Mucosa of stomach (tissue), 1 donor: ENCODE results near the gene GAPDH.
"Not testable (repeated sequence)": the region's sequence is repeated elsewhere in the genome, so short reads cannot be mapped to it uniquely, and the experiment has no call there.

Experiments used
- H3K27me3 ChIP-seq: one replicate; pipeline ENCODE4 v1.7.0; 2013; ENCODE audit warnings: mild to moderate bottlenecking, low read length; ENCODE audit not compliant: control insufficient read depth, insufficient read depth
- H3K36me3 ChIP-seq: one replicate; pipeline ENCODE4 v1.7.0; 2013; ENCODE audit warnings: low read length; ENCODE audit not compliant: control insufficient read depth, insufficient read depth
- H3K4me1 ChIP-seq: one replicate; pipeline ENCODE4 v1.7.0; 2013; ENCODE audit warnings: mild to moderate bottlenecking, low read length; ENCODE audit not compliant: control insufficient read depth, insufficient read depth
- H3K4me3 ChIP-seq: one replicate; pipeline ENCODE4 v1.7.0; 2013; ENCODE audit warnings: low read length
- H3K9ac ChIP-seq: one replicate; pipeline ENCODE4 v1.7.0; 2013; ENCODE audit warnings: mild to moderate bottlenecking, low read length, moderate library complexity
- H3K9me3 ChIP-seq: one replicate; pipeline ENCODE4 v1.7.0; 2013; ENCODE audit warnings: mild to moderate bottlenecking, low read length, moderate library complexity; ENCODE audit not compliant: control insufficient read depth
- donor health status: Pancreatic carcinoma.

The GAPDH gene

DNA sequence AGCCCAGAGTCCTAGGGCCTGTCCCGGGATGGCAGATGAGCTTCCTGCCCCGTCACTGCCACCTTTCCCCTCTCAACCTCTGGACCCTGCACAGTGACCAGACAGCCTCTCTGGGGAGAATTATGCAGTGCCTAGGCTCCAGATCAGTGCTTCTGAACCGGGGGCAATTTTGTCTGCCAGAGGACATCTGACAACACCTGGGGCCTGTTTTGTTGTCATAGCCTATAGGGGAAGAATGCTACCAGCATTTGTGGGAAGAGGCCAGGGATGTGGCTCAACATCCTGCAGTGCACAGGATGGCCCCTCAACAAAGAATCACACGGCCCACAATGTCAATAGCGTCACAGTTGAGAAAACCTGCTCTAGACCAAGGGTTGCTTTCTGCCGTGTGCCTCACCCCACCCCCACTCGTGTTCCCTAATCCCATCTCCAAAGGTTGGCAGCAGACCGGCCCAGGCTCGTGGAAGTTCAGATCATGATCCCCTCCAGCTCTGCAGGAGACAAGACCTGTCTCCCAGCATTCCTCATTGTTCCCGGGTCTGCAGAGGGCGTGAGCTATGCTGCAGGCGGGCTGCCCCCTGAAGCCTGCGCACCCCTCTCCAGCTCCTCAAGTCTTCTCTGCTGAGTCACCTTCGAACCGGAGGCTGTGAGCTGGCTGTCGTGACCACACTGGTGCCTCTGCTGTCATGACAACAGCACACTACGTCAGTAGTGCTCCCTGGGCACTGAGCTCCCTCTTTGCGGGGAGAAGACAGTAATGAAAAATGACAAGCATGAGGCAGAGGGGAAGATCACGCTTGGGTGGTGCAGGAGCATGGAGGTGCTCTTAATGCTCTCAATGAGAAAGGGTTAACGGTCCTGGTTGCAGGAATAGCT lies 2.0 kb upstream of the GAPDH start:
- Histone ChIP-seq H3K4me3 (peak overlapping the region; percentile 95), H3K4me1 (peaks cover 35% of the 10 kb centered on the region), H3K27me3 (no peaks in the 10 kb centered on the region), H3K9me3 (no peaks in the 10 kb centered on the region), H3K9ac (peak overlapping the region; percentile 92), H3K36me3 (peaks cover 24% of the 10 kb centered on the region)

DNA sequence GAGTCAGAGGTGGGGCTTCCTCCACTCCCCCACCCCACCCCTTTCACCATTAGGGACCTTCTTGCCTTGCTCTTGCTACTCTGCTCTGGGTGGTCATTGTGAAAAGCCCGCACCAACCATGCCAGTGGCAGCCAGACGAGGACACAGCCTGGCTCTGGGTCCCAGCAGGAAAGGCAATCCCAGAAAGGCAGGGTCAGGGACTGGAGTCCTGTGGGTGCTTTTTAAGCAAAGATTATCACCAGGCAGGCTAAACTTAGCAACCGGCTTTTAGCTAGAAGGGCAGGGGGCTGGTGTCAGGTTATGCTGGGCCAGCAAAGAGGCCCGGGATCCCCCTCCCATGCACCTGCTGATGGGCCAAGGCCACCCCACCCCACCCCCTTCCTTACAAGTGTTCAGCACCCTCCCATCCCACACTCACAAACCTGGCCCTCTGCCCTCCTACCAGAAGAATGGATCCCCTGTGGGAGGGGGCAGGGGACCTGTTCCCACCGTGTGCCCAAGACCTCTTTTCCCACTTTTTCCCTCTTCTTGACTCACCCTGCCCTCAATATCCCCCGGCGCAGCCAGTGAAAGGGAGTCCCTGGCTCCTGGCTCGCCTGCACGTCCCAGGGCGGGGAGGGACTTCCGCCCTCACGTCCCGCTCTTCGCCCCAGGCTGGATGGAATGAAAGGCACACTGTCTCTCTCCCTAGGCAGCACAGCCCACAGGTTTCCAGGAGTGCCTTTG lies 1.2 kb upstream of the GAPDH start:
- peaks cover 43% of the 10 kb centered on the region for H3K4me1 ChIP-seq
- no peaks in the 10 kb centered on the region for H3K27me3 ChIP-seq
- H3K36me3 ChIP-seq, result peaks cover 27% of the 10 kb centered on the region
- H3K9ac ChIP-seq, result peak overlapping the region; percentile 92
- peak overlapping the region; percentile 95 for H3K4me3 ChIP-seq
- no peaks in the 10 kb centered on the region for H3K9me3 ChIP-seq

DNA sequence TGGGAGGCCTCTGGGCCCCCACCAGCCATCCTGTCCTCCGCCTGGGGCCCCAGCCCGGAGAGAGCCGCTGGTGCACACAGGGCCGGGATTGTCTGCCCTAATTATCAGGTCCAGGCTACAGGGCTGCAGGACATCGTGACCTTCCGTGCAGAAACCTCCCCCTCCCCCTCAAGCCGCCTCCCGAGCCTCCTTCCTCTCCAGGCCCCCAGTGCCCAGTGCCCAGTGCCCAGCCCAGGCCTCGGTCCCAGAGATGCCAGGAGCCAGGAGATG lies 729 bp upstream of the GAPDH start:
- no peaks in the 10 kb centered on the region for H3K27me3 ChIP-seq
- peaks cover 45% of the 10 kb centered on the region for H3K4me1 ChIP-seq
- no peaks in the 10 kb centered on the region for H3K9me3 ChIP-seq
- H3K36me3 ChIP-seq, result peaks cover 27% of the 10 kb centered on the region
- peak overlapping the region; percentile 92 for H3K9ac ChIP-seq
- H3K4me3 ChIP-seq, result peak overlapping the region; percentile 95

DNA sequence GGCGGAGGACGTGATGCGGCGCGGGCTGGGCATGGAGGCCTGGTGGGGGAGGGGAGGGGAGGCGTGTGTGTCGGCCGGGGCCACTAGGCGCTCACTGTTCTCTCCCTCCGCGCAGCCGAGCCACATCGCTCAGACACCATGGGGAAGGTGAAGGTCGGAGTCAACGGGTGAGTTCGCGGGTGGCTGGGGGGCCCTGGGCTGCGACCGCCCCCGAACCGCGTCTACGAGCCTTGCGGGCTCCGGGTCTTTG lies 303 bp downstream of the GAPDH start:
- Histone ChIP-seq H3K4me1 (peaks cover 45% of the 10 kb centered on the region), H3K27me3 (no peaks in the 10 kb centered on the region), H3K4me3 (peak overlapping the region; percentile 95), H3K9ac (peak overlapping the region; percentile 92), H3K36me3 (peaks cover 24% of the 10 kb centered on the region), H3K9me3 (no peaks in the 10 kb centered on the region)

DNA sequence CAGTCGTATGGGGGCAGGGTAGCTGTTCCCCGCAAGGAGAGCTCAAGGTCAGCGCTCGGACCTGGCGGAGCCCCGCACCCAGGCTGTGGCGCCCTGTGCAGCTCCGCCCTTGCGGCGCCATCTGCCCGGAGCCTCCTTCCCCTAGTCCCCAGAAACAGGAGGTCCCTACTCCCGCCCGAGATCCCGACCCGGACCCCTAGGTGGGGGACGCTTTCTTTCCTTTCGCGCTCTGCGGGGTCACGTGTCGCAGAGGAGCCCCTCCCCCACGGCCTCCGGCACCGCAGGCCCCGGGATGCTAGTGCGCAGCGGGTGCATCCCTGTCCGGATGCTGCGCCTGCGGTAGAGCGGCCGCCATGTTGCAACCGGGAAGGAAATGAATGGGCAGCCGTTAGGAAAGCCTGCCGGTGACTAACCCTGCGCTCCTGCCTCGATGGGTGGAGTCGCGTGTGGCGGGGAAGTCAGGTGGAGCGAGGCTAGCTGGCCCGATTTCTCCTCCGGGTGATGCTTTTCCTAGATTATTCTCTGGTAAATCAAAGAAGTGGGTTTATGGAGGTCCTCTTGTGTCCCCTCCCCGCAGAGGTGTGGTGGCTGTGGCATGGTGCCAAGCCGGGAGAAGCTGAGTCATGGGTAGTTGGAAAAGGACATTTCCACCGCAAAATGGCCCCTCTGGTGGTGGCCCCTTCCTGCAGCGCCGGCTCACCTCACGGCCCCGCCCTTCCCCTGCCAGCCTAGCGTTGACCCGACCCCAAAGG lies 804 bp downstream of the GAPDH start:
- H3K9me3 ChIP-seq, result no peaks in the 10 kb centered on the region
- H3K36me3 ChIP-seq, result peaks cover 22% of the 10 kb centered on the region
- H3K27me3 ChIP-seq, result no peaks in the 10 kb centered on the region
- H3K4me1 ChIP-seq, result peaks cover 49% of the 10 kb centered on the region
- H3K4me3 ChIP-seq, result peak overlapping the region; percentile 95
- peak overlapping the region; percentile 92 for H3K9ac ChIP-seq

DNA sequence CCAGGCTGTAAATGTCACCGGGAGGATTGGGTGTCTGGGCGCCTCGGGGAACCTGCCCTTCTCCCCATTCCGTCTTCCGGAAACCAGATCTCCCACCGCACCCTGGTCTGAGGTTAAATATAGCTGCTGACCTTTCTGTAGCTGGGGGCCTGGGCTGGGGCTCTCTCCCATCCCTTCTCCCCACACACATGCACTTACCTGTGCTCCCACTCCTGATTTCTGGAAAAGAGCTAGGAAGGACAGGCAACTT lies 1.3 kb downstream of the GAPDH start:
- Histone ChIP-seq H3K4me1 (peaks cover 54% of the 10 kb centered on the region), H3K4me3 (peak overlapping the region; percentile 95), H3K36me3 (peaks cover 22% of the 10 kb centered on the region), H3K9me3 (no peaks in the 10 kb centered on the region), H3K9ac (peak overlapping the region; percentile 92), H3K27me3 (no peaks in the 10 kb centered on the region)

DNA sequence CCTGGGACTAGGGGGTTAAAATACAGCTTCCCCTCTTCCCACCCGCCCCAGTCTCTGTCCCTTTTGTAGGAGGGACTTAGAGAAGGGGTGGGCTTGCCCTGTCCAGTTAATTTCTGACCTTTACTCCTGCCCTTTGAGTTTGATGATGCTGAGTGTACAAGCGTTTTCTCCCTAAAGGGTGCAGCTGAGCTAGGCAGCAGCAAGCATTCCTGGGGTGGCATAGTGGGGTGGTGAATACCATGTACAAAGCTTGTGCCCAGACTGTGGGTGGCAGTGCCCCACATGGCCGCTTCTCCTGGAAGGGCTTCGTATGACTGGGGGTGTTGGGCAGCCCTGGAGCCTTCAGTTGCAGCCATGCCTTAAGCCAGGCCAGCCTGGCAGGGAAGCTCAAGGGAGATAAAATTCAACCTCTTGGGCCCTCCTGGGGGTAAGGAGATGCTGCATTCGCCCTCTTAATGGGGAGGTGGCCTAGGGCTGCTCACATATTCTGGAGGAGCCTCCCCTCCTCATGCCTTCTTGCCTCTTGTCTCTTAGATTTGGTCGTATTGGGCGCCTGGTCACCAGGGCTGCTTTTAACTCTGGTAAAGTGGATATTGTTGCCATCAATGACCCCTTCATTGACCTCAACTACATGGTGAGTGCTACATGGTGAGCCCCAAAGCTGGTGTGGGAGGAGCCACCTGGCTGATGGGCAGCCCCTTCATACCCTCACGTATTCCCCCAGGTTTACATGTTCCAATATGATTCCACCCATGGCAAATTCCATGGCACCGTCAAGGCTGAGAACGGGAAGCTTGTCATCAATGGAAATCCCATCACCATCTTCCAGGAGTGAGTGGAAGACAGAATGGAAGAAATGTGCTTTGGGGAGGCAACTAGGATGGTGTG lies 1.9 kb downstream of the GAPDH start:
- Histone ChIP-seq H3K27me3 (no peaks in the 10 kb centered on the region), H3K9me3 (no peaks in the 10 kb centered on the region), H3K4me1 (peaks cover 60% of the 10 kb centered on the region), H3K36me3 (peaks cover 22% of the 10 kb centered on the region), H3K9ac (peak overlapping the region; percentile 92), H3K4me3 (peak overlapping the region; percentile 95)

DNA sequence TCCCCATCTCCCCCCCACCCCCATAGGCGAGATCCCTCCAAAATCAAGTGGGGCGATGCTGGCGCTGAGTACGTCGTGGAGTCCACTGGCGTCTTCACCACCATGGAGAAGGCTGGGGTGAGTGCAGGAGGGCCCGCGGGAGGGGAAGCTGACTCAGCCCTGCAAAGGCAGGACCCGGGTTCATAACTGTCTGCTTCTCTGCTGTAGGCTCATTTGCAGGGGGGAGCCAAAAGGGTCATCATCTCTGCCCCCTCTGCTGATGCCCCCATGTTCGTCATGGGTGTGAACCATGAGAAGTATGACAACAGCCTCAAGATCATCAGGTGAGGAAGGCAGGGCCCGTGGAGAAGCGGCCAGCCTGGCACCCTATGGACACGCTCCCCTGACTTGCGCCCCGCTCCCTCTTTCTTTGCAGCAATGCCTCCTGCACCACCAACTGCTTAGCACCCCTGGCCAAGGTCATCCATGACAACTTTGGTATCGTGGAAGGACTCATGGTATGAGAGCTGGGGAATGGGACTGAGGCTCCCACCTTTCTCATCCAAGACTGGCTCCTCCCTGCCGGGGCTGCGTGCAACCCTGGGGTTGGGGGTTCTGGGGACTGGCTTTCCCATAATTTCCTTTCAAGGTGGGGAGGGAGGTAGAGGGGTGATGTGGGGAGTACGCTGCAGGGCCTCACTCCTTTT lies 2.7 kb downstream of the GAPDH start:
- peaks cover 22% of the 10 kb centered on the region for H3K36me3 ChIP-seq
- no peak overlapping the region for H3K9ac ChIP-seq

DNA sequence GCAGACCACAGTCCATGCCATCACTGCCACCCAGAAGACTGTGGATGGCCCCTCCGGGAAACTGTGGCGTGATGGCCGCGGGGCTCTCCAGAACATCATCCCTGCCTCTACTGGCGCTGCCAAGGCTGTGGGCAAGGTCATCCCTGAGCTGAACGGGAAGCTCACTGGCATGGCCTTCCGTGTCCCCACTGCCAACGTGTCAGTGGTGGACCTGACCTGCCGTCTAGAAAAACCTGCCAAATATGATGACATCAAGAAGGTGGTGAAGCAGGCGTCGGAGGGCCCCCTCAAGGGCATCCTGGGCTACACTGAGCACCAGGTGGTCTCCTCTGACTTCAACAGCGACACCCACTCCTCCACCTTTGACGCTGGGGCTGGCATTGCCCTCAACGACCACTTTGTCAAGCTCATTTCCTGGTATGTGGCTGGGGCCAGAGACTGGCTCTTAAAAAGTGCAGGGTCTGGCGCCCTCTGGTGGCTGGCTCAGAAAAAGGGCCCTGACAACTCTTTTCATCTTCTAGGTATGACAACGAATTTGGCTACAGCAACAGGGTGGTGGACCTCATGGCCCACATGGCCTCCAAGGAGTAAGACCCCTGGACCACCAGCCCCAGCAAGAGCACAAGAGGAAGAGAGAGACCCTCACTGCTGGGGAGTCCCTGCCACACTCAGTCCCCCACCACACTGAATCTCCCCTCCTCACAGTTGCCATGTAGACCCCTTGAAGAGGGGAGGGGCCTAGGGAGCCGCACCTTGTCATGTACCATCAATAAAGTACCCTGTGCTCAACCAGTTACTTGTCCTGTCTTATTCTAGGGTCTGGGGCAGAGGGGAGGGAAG lies 3.5 kb downstream of the GAPDH start:
- peaks cover 22% of the 10 kb centered on the region for H3K36me3 ChIP-seq
- H3K4me1 ChIP-seq, result peaks cover 68% of the 10 kb centered on the region
- not testable (repeated sequence) for H3K27me3 ChIP-seq, H3K4me3 ChIP-seq, H3K9me3 ChIP-seq, H3K9ac ChIP-seq

More for the DNA sequence above, 2.7 kb downstream of the GAPDH start:
- Histone ChIP-seq H3K9me3 (no peaks in the 10 kb centered on the region), H3K4me3 (no peak overlapping the region), H3K4me1 (peaks cover 68% of the 10 kb centered on the region), H3K27me3 (no peaks in the 10 kb centered on the region)

DNA sequence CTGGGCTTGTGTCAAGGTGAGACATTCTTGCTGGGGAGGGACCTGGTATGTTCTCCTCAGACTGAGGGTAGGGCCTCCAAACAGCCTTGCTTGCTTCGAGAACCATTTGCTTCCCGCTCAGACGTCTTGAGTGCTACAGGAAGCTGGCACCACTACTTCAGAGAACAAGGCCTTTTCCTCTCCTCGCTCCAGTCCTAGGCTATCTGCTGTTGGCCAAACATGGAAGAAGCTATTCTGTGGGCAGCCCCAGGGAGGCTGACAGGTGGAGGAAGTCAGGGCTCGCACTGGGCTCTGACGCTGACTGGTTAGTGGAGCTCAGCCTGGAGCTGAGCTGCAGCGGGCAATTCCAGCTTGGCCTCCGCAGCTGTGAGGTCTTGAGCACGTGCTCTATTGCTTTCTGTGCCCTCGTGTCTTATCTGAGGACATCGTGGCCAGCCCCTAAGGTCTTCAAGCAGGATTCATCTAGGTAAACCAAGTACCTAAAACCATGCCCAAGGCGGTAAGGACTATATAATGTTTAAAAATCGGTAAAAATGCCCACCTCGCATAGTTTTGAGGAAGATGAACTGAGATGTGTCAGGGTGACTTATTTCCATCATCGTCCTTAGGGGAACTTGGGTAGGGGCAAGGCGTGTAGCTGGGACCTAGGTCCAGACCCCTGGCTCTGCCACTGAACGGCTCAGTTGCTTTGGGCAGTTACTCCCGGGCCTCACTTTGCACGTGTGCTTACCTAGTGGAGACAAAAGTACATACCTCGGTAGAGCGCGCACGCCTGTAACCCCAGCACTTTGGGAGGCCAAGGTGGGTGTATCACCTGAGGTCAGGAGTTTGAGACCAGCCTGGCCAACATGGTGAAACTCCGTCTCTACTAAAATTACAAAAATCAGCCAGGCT lies 4.3 kb downstream of the GAPDH start:
- peaks cover 62% of the 10 kb centered on the region for H3K4me1 ChIP-seq
- no peak overlapping the region for H3K9ac ChIP-seq

More for the DNA sequence above, 4.3 kb downstream of the GAPDH start:
- peaks cover 22% of the 10 kb centered on the region for H3K36me3 ChIP-seq
- H3K4me3 ChIP-seq, result no peak overlapping the region
- H3K9me3 ChIP-seq, result no peaks in the 10 kb centered on the region
- H3K27me3 ChIP-seq, result no peaks in the 10 kb centered on the region
